GM23338 (cell line): Measurements from ENCODE around the gene GPR156. TPM values are rescaled to one million over a fixed set of nuclear protein-coding genes. Genes with fewer than 3 reads are reported as not detected.

Source experiments
- ATAC-seq: fragments of 200-7000 bp; cut with Tn5 transposase; 3 replicates; pipeline ENCODE4 v1.9.1; 2020
- DNase-seq: peaks from one replicate; pipeline ENCODE4 v3.0.0-alpha.2; 2015; ENCODE audit warnings: low spot score
- H2AFZ ChIP-seq: fragments of 200-600 bp; sonication (generic); 2 replicates; pipeline ENCODE4 v1.8.0; 2016; ENCODE audit warnings: antibody characterized with exemption, mild to moderate bottlenecking, moderate library complexity
- H3F3A ChIP-seq: fragments of 200-600 bp; sonication (generic); replicated peaks from 2 replicates; pipeline ENCODE4 v1.8.0; 2017; ENCODE audit warnings: antibody characterized with exemption, mixed run types, low read depth
- H3K27ac ChIP-seq: fragments of 200-600 bp; sonication (generic); 2 replicates; pipeline ENCODE4 v1.6.1; 2016; ENCODE audit warnings: low read depth
- H3K27me3 ChIP-seq: fragments of 200-600 bp; sonication (generic); 2 replicates; pipeline ENCODE4 v1.8.0; 2016; ENCODE audit warnings: mild to moderate bottlenecking, mixed run types, moderate library complexity; ENCODE audit not compliant: insufficient read depth
- H3K36me3 ChIP-seq: fragments of 200-600 bp; sonication (generic); 2 replicates; pipeline ENCODE4 v1.8.0; 2016; ENCODE audit warnings: mild to moderate bottlenecking; ENCODE audit not compliant: insufficient read depth
- H3K4me1 ChIP-seq: fragments of 200-600 bp; sonication (generic); 2 replicates; pipeline ENCODE4 v1.8.0; 2016; ENCODE audit warnings: mild to moderate bottlenecking, moderate library complexity; ENCODE audit not compliant: insufficient read depth
- H3K4me2 ChIP-seq: fragments of 200-600 bp; sonication (generic); 2 replicates; pipeline ENCODE4 v1.7.1; 2017; ENCODE audit warnings: mixed run types
- H3K4me3 ChIP-seq: fragments of 200-600 bp; sonication (generic); 2 replicates; pipeline ENCODE4 v1.6.1; 2016; ENCODE audit warnings: mixed run types
- H3K79me2 ChIP-seq: fragments of 200-600 bp; sonication (generic); replicated peaks from 2 replicates; pipeline ENCODE4 v1.8.0; 2017; ENCODE audit warnings: mild to moderate bottlenecking; ENCODE audit not compliant: insufficient read depth
- H3K9me2 ChIP-seq: fragments of 200-600 bp; sonication (generic); 2 replicates; pipeline ENCODE4 v1.8.0; 2017; ENCODE audit not compliant: insufficient read depth
- H4K20me1 ChIP-seq: fragments of 200-600 bp; sonication (generic); replicated peaks from 2 replicates; pipeline ENCODE4 v1.8.0; 2017; ENCODE audit warnings: mild to moderate bottlenecking; ENCODE audit not compliant: insufficient read depth
- H3K27ac Mint-ChIP-seq: 2 replicates; pipeline ENCODE4 v1.8.0; 2020; ENCODE audit warnings: inconsistent platforms, mild to moderate bottlenecking, moderate library complexity, mixed read lengths
- H3K27me3 Mint-ChIP-seq: 3 replicates; pipeline ENCODE4 v1.8.0; 2022; ENCODE audit warnings: low read depth, mild to moderate bottlenecking, moderate library complexity, mixed read lengths, inconsistent platforms; ENCODE audit not compliant: insufficient read depth, poor library complexity
- H3K36me3 Mint-ChIP-seq: 3 replicates; pipeline ENCODE4 v1.8.0; 2021; ENCODE audit warnings: low read depth, mild to moderate bottlenecking, inconsistent platforms, moderate library complexity, mixed read lengths
- H3K4me1 Mint-ChIP-seq: 3 replicates; pipeline ENCODE4 v1.8.0; 2020; ENCODE audit warnings: mild to moderate bottlenecking, inconsistent platforms, mixed read lengths
- H3K4me3 Mint-ChIP-seq: 3 replicates; pipeline ENCODE4 v1.8.0; 2021; ENCODE audit warnings: moderate library complexity, mild to moderate bottlenecking, inconsistent platforms, mixed read lengths
- H3K9me3 Mint-ChIP-seq: 3 replicates; pipeline ENCODE4 v1.8.0; 2020; ENCODE audit warnings: moderate library complexity, mild to moderate bottlenecking, inconsistent platforms, mixed read lengths
- CREB1 ChIP-seq: fragments of 250-450 bp; sonication (Bioruptor Pico); IDR thresholded peaks from 2 replicates; pipeline ENCODE4 v1.5.0; 2020; ENCODE audit warnings: low read depth, mild to moderate bottlenecking, moderate library complexity
- EZH2 ChIP-seq: fragments of 200-600 bp; sonication (generic); IDR thresholded peaks from one replicate; pipeline ENCODE4 v1.8.0; 2017; ENCODE audit warnings: antibody characterized with exemption, mild to moderate bottlenecking, low read depth; ENCODE audit not compliant: unreplicated experiment
- EZH2phosphoT487 ChIP-seq: fragments of 200-600 bp; sonication (generic); IDR thresholded peaks from one replicate; pipeline ENCODE4 v1.8.1; 2018; ENCODE audit warnings: antibody characterized with exemption; ENCODE audit not compliant: unreplicated experiment
- JUNB ChIP-seq: IDR thresholded peaks from one replicate; pipeline ENCODE4 v1.6.1; 2016; ENCODE audit warnings: antibody characterized with exemption; ENCODE audit not compliant: unreplicated experiment
- NANOG ChIP-seq: IDR thresholded peaks from 2 replicates; pipeline ENCODE4 v1.6.1; 2016; ENCODE audit warnings: antibody characterized with exemption, borderline replicate concordance
- POLR2AphosphoS5 ChIP-seq: IDR thresholded peaks from 2 replicates; pipeline ENCODE4 v1.6.1; 2016; ENCODE audit warnings: antibody characterized with exemption, low read depth
- REST ChIP-seq: IDR thresholded peaks from one replicate; pipeline ENCODE4 v1.6.1; 2018; ENCODE audit warnings: antibody characterized with exemption; ENCODE audit not compliant: unreplicated experiment
- STAT1 ChIP-seq: IDR thresholded peaks from one replicate; pipeline ENCODE4 v1.6.1; 2016; ENCODE audit warnings: antibody characterized with exemption; ENCODE audit not compliant: unreplicated experiment
- ZNF331 ChIP-seq: fragments of 250-450 bp; sonication (Bioruptor Pico); IDR thresholded peaks from 2 replicates; pipeline ENCODE4 v1.5.0; 2020; ENCODE audit warnings: low read depth, mild to moderate bottlenecking, moderate library complexity
- polyA plus RNA-seq: library from polyadenylated mRNA; unstranded; fragments of >200 nt; fragmentation: Nextera tagmentation; extraction: Ambion mirVana; gene quantifications from 2 replicates; pipeline ENCODE4 v1.2.1, GENCODE V29; 2016
- total RNA-seq: library from RNA; depleted of rRNA; stranded (reverse); fragments of >200 nt; shearing (Covaris generic); gene quantifications from 2 replicates; pipeline ENCODE4 v1.2.3, GENCODE V29; 2014
- TF ChIP-seq, protein P1 (sequence below): fragments of 250-450 bp; sonication (Bioruptor Pico); IDR thresholded peaks from 2 replicates; pipeline ENCODE4 v1.5.0; 2020; ENCODE audit warnings: mild to moderate bottlenecking, moderate library complexity
- TF ChIP-seq, protein P2 (sequence below), 2 experiments: fragments of 200-600 bp in 1 of 2; sonication (generic) in 1 of 2; conservative IDR thresholded peaks; 2 replicates each; pipeline versions ENCODE4 v1.5.1 to v1.6.1; 2016 to 2017; ENCODE audit warnings: antibody characterized with exemption in 2 of 2, low read depth in 2 of 2, mild to moderate bottlenecking in 2 of 2, moderate library complexity in 1 of 2
- TF ChIP-seq, protein P3 (sequence below): IDR thresholded peaks from 2 replicates; pipeline ENCODE4 v1.6.1; 2016; ENCODE audit warnings: antibody characterized with exemption

GPR156 gene
- total and polyA plus RNA-seq, 2 experiments from 2014 or later: 0.50 to 2.5 TPM

- peaks cover 1% of the 10 kb centered on the region; the same call in 1 of the 3 replicates for H3K9me3 Mint-ChIP-seq
Observed at GRCh38 chr3:120145542-120146285, 139.3 kb downstream of the GPR156 start.

More at GRCh38 chr3:120145542-120146285, 139.3 kb downstream of the GPR156 start:
- ATAC-seq: no peak
- H3K79me2 ChIP-seq: no peaks in the 10 kb centered on the region
- H3F3A ChIP-seq: no peaks in the 10 kb centered on the region
- peaks cover 13% of the 10 kb centered on the region; the same call in 1 of the 2 replicates for H3K9me2 ChIP-seq
- H3K4me1 ChIP-seq: peaks cover 13% of the 10 kb centered on the region
- H3K27me3 ChIP-seq: no peaks in the 10 kb centered on the region
- Mint-ChIP-seq H3K36me3 (no peaks in the 10 kb centered on the region), H3K4me1 (peaks cover 22% of the 10 kb centered on the region), H3K27ac (no peak overlapping the region), H3K27me3 (no peaks in the 10 kb centered on the region), H3K4me3 (no peak overlapping the region)
- H2AFZ ChIP-seq: no peak overlapping the region
- TF ChIP-seq POLR2AphosphoS5 (no peak), STAT1 (no peak), JUNB (no peak), EZH2phosphoT487 (no peak), ZNF331 (CRISPR knock-in tag) (no peak), REST (no peak), EZH2 (no peak), CREB1 (CRISPR knock-in tag) (no peak), NANOG (no peak)
- TF ChIP-seq, protein P1, sequence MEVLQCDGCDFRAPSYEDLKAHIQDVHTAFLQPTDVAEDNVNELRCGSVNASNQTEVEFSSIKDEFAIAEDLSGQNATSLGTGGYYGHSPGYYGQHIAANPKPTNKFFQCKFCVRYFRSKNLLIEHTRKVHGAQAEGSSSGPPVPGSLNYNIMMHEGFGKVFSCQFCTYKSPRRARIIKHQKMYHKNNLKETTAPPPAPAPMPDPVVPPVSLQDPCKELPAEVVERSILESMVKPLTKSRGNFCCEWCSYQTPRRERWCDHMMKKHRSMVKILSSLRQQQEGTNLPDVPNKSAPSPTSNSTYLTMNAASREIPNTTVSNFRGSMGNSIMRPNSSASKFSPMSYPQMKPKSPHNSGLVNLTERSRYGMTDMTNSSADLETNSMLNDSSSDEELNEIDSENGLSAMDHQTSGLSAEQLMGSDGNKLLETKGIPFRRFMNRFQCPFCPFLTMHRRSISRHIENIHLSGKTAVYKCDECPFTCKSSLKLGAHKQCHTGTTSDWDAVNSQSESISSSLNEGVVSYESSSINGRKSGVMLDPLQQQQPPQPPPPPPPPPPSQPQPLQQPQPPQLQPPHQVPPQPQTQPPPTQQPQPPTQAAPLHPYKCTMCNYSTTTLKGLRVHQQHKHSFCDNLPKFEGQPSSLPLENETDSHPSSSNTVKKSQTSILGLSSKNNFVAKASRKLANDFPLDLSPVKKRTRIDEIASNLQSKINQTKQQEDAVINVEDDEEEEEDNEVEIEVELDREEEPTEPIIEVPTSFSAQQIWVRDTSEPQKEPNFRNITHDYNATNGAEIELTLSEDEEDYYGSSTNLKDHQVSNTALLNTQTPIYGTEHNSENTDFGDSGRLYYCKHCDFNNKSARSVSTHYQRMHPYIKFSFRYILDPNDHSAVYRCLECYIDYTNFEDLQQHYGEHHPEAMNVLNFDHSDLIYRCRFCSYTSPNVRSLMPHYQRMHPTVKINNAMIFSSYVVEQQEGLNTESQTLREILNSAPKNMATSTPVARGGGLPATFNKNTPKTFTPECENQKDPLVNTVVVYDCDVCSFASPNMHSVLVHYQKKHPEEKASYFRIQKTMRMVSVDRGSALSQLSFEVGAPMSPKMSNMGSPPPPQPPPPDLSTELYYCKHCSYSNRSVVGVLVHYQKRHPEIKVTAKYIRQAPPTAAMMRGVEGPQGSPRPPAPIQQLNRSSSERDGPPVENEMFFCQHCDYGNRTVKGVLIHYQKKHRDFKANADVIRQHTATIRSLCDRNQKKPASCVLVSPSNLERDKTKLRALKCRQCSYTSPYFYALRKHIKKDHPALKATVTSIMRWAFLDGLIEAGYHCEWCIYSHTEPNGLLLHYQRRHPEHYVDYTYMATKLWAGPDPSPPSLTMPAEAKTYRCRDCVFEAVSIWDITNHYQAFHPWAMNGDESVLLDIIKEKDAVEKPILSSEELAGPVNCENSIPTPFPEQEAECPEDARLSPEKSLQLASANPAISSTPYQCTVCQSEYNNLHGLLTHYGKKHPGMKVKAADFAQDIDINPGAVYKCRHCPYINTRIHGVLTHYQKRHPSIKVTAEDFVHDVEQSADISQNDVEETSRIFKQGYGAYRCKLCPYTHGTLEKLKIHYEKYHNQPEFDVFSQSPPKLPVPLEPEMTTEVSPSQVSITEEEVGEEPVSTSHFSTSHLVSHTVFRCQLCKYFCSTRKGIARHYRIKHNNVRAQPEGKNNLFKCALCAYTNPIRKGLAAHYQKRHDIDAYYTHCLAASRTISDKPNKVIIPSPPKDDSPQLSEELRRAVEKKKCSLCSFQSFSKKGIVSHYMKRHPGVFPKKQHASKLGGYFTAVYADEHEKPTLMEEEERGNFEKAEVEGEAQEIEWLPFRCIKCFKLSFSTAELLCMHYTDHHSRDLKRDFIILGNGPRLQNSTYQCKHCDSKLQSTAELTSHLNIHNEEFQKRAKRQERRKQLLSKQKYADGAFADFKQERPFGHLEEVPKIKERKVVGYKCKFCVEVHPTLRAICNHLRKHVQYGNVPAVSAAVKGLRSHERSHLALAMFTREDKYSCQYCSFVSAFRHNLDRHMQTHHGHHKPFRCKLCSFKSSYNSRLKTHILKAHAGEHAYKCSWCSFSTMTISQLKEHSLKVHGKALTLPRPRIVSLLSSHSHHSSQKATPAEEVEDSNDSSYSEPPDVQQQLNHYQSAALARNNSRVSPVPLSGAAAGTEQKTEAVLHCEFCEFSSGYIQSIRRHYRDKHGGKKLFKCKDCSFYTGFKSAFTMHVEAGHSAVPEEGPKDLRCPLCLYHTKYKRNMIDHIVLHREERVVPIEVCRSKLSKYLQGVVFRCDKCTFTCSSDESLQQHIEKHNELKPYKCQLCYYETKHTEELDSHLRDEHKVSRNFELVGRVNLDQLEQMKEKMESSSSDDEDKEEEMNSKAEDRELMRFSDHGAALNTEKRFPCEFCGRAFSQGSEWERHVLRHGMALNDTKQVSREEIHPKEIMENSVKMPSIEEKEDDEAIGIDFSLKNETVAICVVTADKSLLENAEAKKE: no peak
- TF ChIP-seq, protein P2, sequence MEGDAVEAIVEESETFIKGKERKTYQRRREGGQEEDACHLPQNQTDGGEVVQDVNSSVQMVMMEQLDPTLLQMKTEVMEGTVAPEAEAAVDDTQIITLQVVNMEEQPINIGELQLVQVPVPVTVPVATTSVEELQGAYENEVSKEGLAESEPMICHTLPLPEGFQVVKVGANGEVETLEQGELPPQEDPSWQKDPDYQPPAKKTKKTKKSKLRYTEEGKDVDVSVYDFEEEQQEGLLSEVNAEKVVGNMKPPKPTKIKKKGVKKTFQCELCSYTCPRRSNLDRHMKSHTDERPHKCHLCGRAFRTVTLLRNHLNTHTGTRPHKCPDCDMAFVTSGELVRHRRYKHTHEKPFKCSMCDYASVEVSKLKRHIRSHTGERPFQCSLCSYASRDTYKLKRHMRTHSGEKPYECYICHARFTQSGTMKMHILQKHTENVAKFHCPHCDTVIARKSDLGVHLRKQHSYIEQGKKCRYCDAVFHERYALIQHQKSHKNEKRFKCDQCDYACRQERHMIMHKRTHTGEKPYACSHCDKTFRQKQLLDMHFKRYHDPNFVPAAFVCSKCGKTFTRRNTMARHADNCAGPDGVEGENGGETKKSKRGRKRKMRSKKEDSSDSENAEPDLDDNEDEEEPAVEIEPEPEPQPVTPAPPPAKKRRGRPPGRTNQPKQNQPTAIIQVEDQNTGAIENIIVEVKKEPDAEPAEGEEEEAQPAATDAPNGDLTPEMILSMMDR (conservative IDR thresholded peaks at IDR 0.05; ENCODE audit: low read depth in 2 of 2): no peak
- TF ChIP-seq, protein P3, sequence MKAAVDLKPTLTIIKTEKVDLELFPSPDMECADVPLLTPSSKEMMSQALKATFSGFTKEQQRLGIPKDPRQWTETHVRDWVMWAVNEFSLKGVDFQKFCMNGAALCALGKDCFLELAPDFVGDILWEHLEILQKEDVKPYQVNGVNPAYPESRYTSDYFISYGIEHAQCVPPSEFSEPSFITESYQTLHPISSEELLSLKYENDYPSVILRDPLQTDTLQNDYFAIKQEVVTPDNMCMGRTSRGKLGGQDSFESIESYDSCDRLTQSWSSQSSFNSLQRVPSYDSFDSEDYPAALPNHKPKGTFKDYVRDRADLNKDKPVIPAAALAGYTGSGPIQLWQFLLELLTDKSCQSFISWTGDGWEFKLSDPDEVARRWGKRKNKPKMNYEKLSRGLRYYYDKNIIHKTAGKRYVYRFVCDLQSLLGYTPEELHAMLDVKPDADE: no peak
- no peak overlapping the region for H3K4me3 ChIP-seq
- no peak overlapping the region for H3K27ac ChIP-seq
- no peaks in the 10 kb centered on the region for H3K36me3 ChIP-seq
- H3K4me2 ChIP-seq: no peak overlapping the region
- no peaks in the 10 kb centered on the region for H4K20me1 ChIP-seq
- no peak for DNase-seq
